Measurements from ENCODE around the gene UMODL1.

DNA sequence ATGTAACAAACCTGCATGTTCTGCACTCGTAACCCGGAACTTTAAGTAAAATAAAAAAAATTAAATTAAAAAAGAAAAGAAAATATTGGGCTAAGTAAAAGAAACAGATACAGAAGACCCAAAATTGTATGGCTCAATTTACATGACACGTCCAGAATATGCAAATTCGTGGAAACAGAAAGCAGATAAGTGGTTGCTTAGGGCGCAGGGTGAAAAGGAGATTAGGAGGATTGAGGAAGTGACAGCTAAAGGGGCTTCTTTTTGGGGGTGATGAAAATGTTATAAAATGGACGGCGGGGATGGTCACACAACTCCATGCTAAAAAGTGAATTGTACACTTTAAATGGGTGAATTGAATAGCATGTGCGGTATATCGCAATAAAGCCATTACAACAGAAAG lies 33.6 kb upstream of the UMODL1 start:
- TF ChIP-seq CTCF (IDR thresholded peaks at IDR 0.05), result no peak
- TF ChIP-seq POLR2A (IDR thresholded peaks at IDR 0.05), result no peak
- TF ChIP-seq EP300 (IDR thresholded peaks at IDR 0.05), result no peak

All from tibial nerve (tissue), 4 donors.